Ovary (tissue), 3 donors: Measurements from ENCODE around the gene PREB.

Source experiments
- EP300 ChIP-seq: sonication (generic); formaldehyde crosslinking; IDR thresholded peaks from one replicate; pipeline ENCODE4 v1.6.1; 2017; ENCODE audit warnings: antibody characterized with exemption
- POLR2A ChIP-seq: fragments of 450-650 bp; IDR thresholded peaks from one replicate; pipeline ENCODE4 v1.6.1; 2017; ENCODE audit warnings: antibody characterized with exemption, mild to moderate bottlenecking, moderate library complexity
- TF ChIP-seq, protein P1 (sequence below), 3 donors: fragments of 450-650 bp in 2 of 3; fragments of 200-600 bp in 1 of 3; IDR thresholded peaks; one replicate each; pipeline versions ENCODE4 v1.5.1 to v1.8.0; 2016 to 2022; ENCODE audit warnings: antibody characterized with exemption in 3 of 3, mild to moderate bottlenecking in 1 of 3
- donor health status: DM: no; HTN: no; CAD: no.

DNA sequence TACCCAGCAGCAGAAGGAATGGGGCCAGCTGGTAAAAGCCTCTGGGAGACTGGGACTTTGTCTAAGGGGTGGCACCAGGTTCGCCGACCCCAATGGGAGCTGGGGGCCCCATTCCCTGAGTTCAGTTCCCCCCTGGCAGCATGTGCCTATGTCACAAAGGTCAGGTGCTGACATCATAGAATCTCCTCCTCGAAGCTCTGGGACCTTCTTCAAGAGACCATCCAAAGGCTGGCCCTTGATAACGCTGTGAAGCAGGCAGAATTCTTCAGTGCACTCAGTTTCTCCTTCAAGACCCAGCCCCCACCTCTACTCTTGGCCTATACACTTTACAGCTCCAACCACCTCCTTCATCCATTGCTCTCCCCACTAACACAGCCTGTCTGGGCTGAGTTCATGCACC is 4.9 kb upstream of the PREB start, which contains the start of gene PRR30:
- TF ChIP-seq POLR2A (no peak), EP300 (no peak)
- TF ChIP-seq, protein P1, sequence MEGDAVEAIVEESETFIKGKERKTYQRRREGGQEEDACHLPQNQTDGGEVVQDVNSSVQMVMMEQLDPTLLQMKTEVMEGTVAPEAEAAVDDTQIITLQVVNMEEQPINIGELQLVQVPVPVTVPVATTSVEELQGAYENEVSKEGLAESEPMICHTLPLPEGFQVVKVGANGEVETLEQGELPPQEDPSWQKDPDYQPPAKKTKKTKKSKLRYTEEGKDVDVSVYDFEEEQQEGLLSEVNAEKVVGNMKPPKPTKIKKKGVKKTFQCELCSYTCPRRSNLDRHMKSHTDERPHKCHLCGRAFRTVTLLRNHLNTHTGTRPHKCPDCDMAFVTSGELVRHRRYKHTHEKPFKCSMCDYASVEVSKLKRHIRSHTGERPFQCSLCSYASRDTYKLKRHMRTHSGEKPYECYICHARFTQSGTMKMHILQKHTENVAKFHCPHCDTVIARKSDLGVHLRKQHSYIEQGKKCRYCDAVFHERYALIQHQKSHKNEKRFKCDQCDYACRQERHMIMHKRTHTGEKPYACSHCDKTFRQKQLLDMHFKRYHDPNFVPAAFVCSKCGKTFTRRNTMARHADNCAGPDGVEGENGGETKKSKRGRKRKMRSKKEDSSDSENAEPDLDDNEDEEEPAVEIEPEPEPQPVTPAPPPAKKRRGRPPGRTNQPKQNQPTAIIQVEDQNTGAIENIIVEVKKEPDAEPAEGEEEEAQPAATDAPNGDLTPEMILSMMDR (IDR thresholded peaks at IDR 0.05), result no peak
